Kidney (tissue), 14 donors: ENCODE results near the gene CUTA. TPM values are rescaled to one million over a fixed set of nuclear protein-coding genes. Genes with fewer than 3 reads are reported as not detected.

Experiments
- DNase-seq, 5 donors: peaks; one replicate each; pipeline ENCODE4 v3.0.0-alpha.2; 2013 to 2020
- FAIRE-seq: peaks from 2 replicates; lab custom pipeline; 2012; peaks lifted over from hg19 to GRCh38; lab: Jason Lieb, UNC
- H3K27ac ChIP-seq, 2 donors: one replicate each; pipeline ENCODE4 v1.7.0; 2013; ENCODE audit warnings: low read depth in 2 of 2, low read length in 2 of 2, inconsistent platforms in 1 of 2
- H3K27me3 ChIP-seq: one replicate; pipeline ENCODE4 v1.7.1; 2013; ENCODE audit warnings: low read length, inconsistent platforms; ENCODE audit not compliant: control insufficient read depth, insufficient read depth
- H3K36me3 ChIP-seq, 3 donors: one replicate each; pipeline versions ENCODE4 v1.7.0 to v1.7.1; 2013; ENCODE audit warnings: low read length in 3 of 3, control low read depth in 1 of 3, inconsistent platforms in 1 of 3; ENCODE audit not compliant: insufficient read depth in 3 of 3, control insufficient read depth in 2 of 3
- H3K4me1 ChIP-seq, 3 donors: one replicate each; pipeline versions ENCODE4 v1.7.0 to v1.7.1; 2013; ENCODE audit warnings: low read length in 3 of 3, inconsistent platforms in 1 of 3, low read depth in 1 of 3; ENCODE audit not compliant: control insufficient read depth in 2 of 3, insufficient read depth in 2 of 3
- H3K4me3 ChIP-seq, 3 donors: one replicate each; pipeline versions ENCODE4 v1.7.0 to v1.8.1; 2013; ENCODE audit warnings: low read length in 3 of 3, control low read depth in 1 of 3, inconsistent platforms in 1 of 3
- H3K9ac ChIP-seq, 3 donors: one replicate each; pipeline versions ENCODE4 v1.7.0 to v1.7.1; 2013; ENCODE audit warnings: low read length in 3 of 3, control low read depth in 1 of 3, inconsistent platforms in 1 of 3
- H3K9me3 ChIP-seq, 3 donors: one replicate each; pipeline versions ENCODE4 v1.7.0 to v1.7.1; 2013; ENCODE audit warnings: low read length in 3 of 3, control low read depth in 1 of 3, inconsistent platforms in 1 of 3; ENCODE audit not compliant: control insufficient read depth in 2 of 3, insufficient read depth in 1 of 3
- CTCF ChIP-seq: IDR thresholded peaks from 3 replicates; pipeline ENCODE4 v1.5.1; 2012; ENCODE audit warnings: mild to moderate bottlenecking, moderate library complexity, borderline replicate concordance; ENCODE audit not compliant: insufficient read depth; ENCODE audit errors: extremely low read depth
- intact Hi-C: fragments of 100-400 bp; cut with DNase I; formaldehyde crosslinking; loops from one replicate; pipeline ENCODE4 v1.11.1; 2022
- polyA plus RNA-seq: library from polyadenylated mRNA; stranded (reverse); fragments of 350-450 nt; fragmentation: Illumina TruSeq; extraction: RNeasy Lipid Tissue Mini Kit (QIAGEN cat#74804); gene quantifications from one replicate; pipeline ENCODE4 v1.2.3, GENCODE V29; 2014; ENCODE audit warnings: low read depth, low replicate concordance; ENCODE audit not compliant: insufficient read depth
- total RNA-seq: library from RNA; stranded (reverse); fragmentation: NEBNext Ultra II Directional; extraction: Animal tissue kit (Norgen Biotek cat#: 25700); gene quantifications from one replicate; pipeline ENCODE4 v1.2.1, GENCODE V29; 2021
- donor health status: control.
- donor health status: control.
- donor health status: control.
- donor health status: control.
- donor health status: control.
- donor health status: DM: yes; HTN: yes; CAD: no.
- donor health status: Normal renal cell carcinoma (clear cell type).

The CUTA gene
- total and polyA plus RNA-seq, 2 donors from 2014 or later, result 163 to 433 TPM

- Histone ChIP-seq H3K9me3 (no peaks in the 10 kb centered on the region), H3K9ac (no peak overlapping the region), H3K4me3 (no peak overlapping the region), H3K27me3 (no peaks in the 10 kb centered on the region), H3K36me3 (no peaks in the 10 kb centered on the region), H3K4me1 (peaks cover 0 to 9% (median 0%) of the 10 kb centered on the region in 3 donors), H3K27ac (no peak overlapping the region)
- no peak for DNase-seq
- TF ChIP-seq CTCF, result no peak
- no peak for FAIRE-seq
- intact Hi-C loops, result no loop called here
These were observed 32.5 kb upstream of the CUTA start for GRCh38 chr6:33450434-33450833.

- H3K4me3 ChIP-seq, result no peak overlapping the region
- no peak for TF ChIP-seq CTCF
- peaks cover 0 to 5% (median 0%) of the 10 kb centered on the region in 3 donors for H3K36me3 ChIP-seq
- no peak for FAIRE-seq
- H3K9ac ChIP-seq, result no peak overlapping the region
- no peaks in the 10 kb centered on the region for H3K4me1 ChIP-seq
- intact Hi-C loops, result no loop called here
- no peak for DNase-seq
- no peak overlapping the region for H3K27ac ChIP-seq
- H3K9me3 ChIP-seq, result no peaks in the 10 kb centered on the region
- H3K27me3 ChIP-seq, result no peaks in the 10 kb centered on the region
These were observed 28.4 kb upstream of the CUTA start for GRCh38 chr6:33446356-33446755.

- no peak overlapping the region for H3K9ac ChIP-seq
- DNase-seq (no peak), FAIRE-seq (no peak)
- H3K9me3 ChIP-seq, result no peaks in the 10 kb centered on the region
- H3K27me3 ChIP-seq, result no peaks in the 10 kb centered on the region
- intact Hi-C loops, result no loop called here
- no peak overlapping the region for H3K4me3 ChIP-seq
- no peak overlapping the region for H3K27ac ChIP-seq
- no peak for TF ChIP-seq CTCF
- no peaks in the 10 kb centered on the region for H3K4me1 ChIP-seq
- peaks cover 0 to 5% (median 0%) of the 10 kb centered on the region in 3 donors for H3K36me3 ChIP-seq
These were observed 27.3 kb upstream of the CUTA start for GRCh38 chr6:33445119-33445603.
